ENCODE data around the gene NOL11.

DNA sequence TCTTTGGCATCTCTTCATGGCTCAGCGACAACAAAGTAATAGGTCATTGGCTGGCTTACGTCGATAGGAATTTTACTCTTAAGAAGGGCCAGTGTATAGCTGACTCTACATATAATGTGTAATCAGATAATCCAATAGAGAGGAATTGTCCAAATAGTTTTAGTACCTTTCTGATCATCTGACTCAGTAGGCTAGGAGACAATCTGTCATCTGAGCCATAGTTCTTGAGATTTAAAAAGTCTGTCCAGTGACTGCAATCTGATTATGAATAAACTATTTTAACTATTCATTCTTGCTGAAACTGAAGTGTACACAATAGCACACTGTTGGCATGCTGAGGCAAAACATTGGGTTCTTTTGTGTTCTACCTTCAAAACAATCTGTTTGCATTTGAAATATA is 21.4 kb upstream of the NOL11 start:
- TF ChIP-seq CTCF (IDR thresholded peaks at IDR 0.05; ENCODE audit: control extremely low read depth in 1 of 3, insufficient read depth in 1 of 3, low read depth in 1 of 3, low read length in 3 of 3) (no peak), EZH2 (IDR thresholded peaks at IDR 0.05; ENCODE audit: low read depth, low read length, severe bottlenecking) (no peak)
